Measurements from ENCODE around the gene ERICH3. TPM values are rescaled to one million over a fixed set of nuclear protein-coding genes. Genes with fewer than 3 reads are reported as not detected.

Gene ERICH3
- total RNA-seq, 1 experiment from 2014 or later = not detected

DNA sequence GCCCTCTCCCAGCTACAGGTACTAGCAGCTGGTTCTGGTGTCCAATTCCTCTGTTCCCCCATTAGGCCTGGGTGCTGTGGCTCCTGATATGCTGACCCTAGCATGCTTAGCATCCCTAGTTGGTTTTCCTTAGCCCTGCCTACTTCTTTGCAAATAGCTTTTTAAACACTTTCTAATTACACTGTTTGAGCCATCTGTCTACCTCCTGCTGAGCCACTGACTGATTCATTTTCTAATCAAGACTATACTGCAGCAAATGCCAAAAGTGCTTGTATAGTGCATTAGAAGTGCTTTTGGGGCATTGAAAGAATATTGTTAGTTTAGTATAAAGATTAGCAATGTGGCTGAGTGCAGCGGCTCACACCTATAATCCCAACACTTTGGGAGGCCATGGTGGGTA, 36.3 kb downstream of the ERICH3 start:
- CTCF ChIA-PET = no interaction called here
- BruUV-seq (replicated peaks) = no TSS peak

DNA sequence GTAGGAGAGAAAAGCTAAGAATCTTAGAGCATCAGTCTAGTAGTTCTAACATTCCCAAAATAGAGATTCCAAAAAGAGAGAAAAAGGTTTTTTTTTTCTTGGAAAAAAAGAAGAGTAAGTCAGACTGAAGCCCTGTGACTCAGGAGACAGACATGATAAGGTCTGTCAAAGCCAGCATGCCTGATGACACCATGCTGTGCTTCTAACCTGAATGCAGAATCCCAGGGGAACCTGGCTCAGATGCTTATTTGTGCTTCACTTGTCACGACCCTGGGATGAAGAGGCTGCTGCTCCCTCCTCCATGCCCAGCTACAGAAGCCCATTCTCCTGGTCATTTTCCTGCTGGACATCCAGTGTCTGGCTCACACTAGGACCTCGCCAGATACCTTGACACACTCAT, 44.3 kb downstream of the ERICH3 start:
- TF ChIP-seq, protein P1, sequence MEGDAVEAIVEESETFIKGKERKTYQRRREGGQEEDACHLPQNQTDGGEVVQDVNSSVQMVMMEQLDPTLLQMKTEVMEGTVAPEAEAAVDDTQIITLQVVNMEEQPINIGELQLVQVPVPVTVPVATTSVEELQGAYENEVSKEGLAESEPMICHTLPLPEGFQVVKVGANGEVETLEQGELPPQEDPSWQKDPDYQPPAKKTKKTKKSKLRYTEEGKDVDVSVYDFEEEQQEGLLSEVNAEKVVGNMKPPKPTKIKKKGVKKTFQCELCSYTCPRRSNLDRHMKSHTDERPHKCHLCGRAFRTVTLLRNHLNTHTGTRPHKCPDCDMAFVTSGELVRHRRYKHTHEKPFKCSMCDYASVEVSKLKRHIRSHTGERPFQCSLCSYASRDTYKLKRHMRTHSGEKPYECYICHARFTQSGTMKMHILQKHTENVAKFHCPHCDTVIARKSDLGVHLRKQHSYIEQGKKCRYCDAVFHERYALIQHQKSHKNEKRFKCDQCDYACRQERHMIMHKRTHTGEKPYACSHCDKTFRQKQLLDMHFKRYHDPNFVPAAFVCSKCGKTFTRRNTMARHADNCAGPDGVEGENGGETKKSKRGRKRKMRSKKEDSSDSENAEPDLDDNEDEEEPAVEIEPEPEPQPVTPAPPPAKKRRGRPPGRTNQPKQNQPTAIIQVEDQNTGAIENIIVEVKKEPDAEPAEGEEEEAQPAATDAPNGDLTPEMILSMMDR (conservative IDR thresholded peaks at IDR 0.05) = no peak
- TF ChIP-seq EZH2 (IDR thresholded peaks at IDR 0.05; ENCODE audit: low read depth) = no peak
- no peaks in the 10 kb centered on the region for H3K9me2 ChIP-seq (ENCODE audit: insufficient read depth)
- no peaks in the 10 kb centered on the region for H3F3A ChIP-seq (ENCODE audit: insufficient read depth, low read depth)
- no peak for DNase-seq
- H3K27ac ChIP-seq = no peak overlapping the region
- ChIA-PET POLR2A (ENCODE audit: unreplicated experiment) (no interaction called here), CTCF (no interaction called here)
- H3K79me2 ChIP-seq (ENCODE audit: low read depth) = no peaks in the 10 kb centered on the region
- H3K27me3 ChIP-seq (ENCODE audit: insufficient read depth, low read depth) = no peaks in the 10 kb centered on the region
- H4K20me1 ChIP-seq (ENCODE audit: insufficient read depth) = no peaks in the 10 kb centered on the region
- no peaks in the 10 kb centered on the region for H3K4me1 ChIP-seq (replicated peaks; ENCODE audit: insufficient read depth)
- H3K9me3 ChIP-seq (ENCODE audit: insufficient read depth, low read depth) = no peaks in the 10 kb centered on the region
- H2AFZ ChIP-seq = no peak overlapping the region
- intact Hi-C loops (cut with micrococcal nuclease; ENCODE audit: unreplicated experiment) = no loop called here
- no peak overlapping the region for H3K4me2 ChIP-seq
- no peaks in the 10 kb centered on the region for H3K36me3 ChIP-seq (ENCODE audit: low read depth)
- H3K4me3 ChIP-seq = no peak overlapping the region
- BruUV-seq (replicated peaks) = no TSS peak

More for the DNA sequence above, 36.3 kb downstream of the ERICH3 start:
- Histone ChIP-seq H3K27ac (no peak overlapping the region), H4K20me1 (ENCODE audit: insufficient read depth) (no peaks in the 10 kb centered on the region), H3K36me3 (ENCODE audit: low read depth) (no peaks in the 10 kb centered on the region), H3K9me2 (ENCODE audit: insufficient read depth) (no peaks in the 10 kb centered on the region), H3K4me3 (no peak overlapping the region), H3F3A (ENCODE audit: insufficient read depth, low read depth) (no peaks in the 10 kb centered on the region), H2AFZ (no peak overlapping the region), H3K9me3 (ENCODE audit: insufficient read depth, low read depth) (no peaks in the 10 kb centered on the region), H3K27me3 (ENCODE audit: insufficient read depth, low read depth) (no peaks in the 10 kb centered on the region), H3K4me2 (no peak overlapping the region), H3K79me2 (ENCODE audit: low read depth) (no peaks in the 10 kb centered on the region), H3K4me1 (replicated peaks; ENCODE audit: insufficient read depth) (no peaks in the 10 kb centered on the region)
- TF ChIP-seq EZH2 (IDR thresholded peaks at IDR 0.05; ENCODE audit: low read depth) = no peak
- TF ChIP-seq, protein P1 (conservative IDR thresholded peaks at IDR 0.05) = no peak
- intact Hi-C loops (cut with micrococcal nuclease; ENCODE audit: unreplicated experiment) = no loop called here
- POLR2A ChIA-PET (ENCODE audit: unreplicated experiment) = no interaction called here
- DNase-seq = no peak

DNA sequence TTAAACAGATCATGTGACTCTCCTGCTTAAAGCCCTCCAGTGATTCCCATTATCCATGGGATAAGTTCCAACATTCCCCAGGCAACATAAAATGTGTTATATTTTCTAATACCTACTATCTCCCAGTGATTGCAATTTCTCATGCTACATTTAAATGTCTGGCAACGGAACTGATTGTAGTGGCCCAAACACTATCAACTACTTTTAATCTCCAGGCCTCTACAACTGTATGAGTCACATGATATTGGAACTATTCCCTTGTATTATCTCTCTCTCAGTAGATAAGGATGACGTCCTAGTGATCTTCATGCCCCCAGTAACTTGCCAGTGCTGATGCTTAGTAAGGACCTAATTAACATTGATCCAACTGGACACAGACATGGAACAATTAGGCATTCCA, 49.9 kb downstream of the ERICH3 start:
- no peak for DNase-seq
- intact Hi-C loops (cut with micrococcal nuclease; ENCODE audit: unreplicated experiment) = no loop called here

More for the DNA sequence above, 49.9 kb downstream of the ERICH3 start:
- H3K79me2 ChIP-seq (ENCODE audit: low read depth) = no peaks in the 10 kb centered on the region
- H3F3A ChIP-seq (ENCODE audit: insufficient read depth, low read depth) = no peaks in the 10 kb centered on the region
- no peaks in the 10 kb centered on the region for H3K4me1 ChIP-seq (replicated peaks; ENCODE audit: insufficient read depth)
- no peaks in the 10 kb centered on the region for H3K36me3 ChIP-seq (ENCODE audit: low read depth)
- H3K9me2 ChIP-seq (ENCODE audit: insufficient read depth) = no peaks in the 10 kb centered on the region
- H3K27ac ChIP-seq = no peak overlapping the region
- no peak overlapping the region for H3K4me2 ChIP-seq
- no peaks in the 10 kb centered on the region for H4K20me1 ChIP-seq (ENCODE audit: insufficient read depth)
- BruUV-seq (replicated peaks) = no TSS peak
- no peaks in the 10 kb centered on the region for H3K27me3 ChIP-seq (ENCODE audit: insufficient read depth, low read depth)
- CTCF ChIA-PET = no interaction called here
- no peak overlapping the region for H3K4me3 ChIP-seq
- no peak overlapping the region for H2AFZ ChIP-seq
- TF ChIP-seq EZH2 (IDR thresholded peaks at IDR 0.05; ENCODE audit: low read depth) = no peak
- TF ChIP-seq, protein P1 (conservative IDR thresholded peaks at IDR 0.05) = no peak
- no peaks in the 10 kb centered on the region for H3K9me3 ChIP-seq (ENCODE audit: insufficient read depth, low read depth)
- POLR2A ChIA-PET (ENCODE audit: unreplicated experiment) = no interaction called here
